ENCODE data around the gene SLC25A5.
A peak's percentile ranks its signal among the peaks of the same experiment; 100 is the strongest.
"Not testable (repeated sequence)": the region's sequence is repeated elsewhere in the genome, so short reads cannot be mapped to it uniquely, and the experiment has no call there.

The SLC25A5 gene

DNA sequence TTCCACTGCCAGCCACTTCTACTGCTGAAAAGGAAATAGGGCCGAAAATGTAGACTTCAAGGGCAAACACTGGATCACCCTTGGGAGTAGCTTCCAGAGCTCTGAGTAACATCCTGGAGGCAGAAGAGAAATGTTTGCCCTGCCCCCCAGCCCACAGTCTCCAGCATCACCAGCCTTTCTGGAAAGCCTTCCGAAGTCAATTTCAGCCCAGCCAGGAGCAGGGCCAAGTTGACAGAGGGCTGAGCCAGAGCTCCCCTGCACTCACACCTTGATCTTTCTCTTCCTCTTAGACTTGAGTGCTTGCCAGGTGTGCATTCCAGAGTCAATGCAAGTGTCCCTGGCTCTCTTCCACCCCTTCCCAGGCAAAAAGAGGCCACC lies 35.2 kb downstream of the SLC25A5 start:
- Histone ChIP-seq H3K36me3 (ENCODE audit: control insufficient read depth, insufficient read depth, low read length) (no peaks in the 10 kb centered on the region), H3K27me3 (replicated peaks; ENCODE audit: control insufficient read depth, insufficient read depth, low read length) (no peaks in the 10 kb centered on the region), H3K4me3 (replicated peaks; ENCODE audit: low read depth, low read length) (no peak overlapping the region)
- TF ChIP-seq, protein P1, sequence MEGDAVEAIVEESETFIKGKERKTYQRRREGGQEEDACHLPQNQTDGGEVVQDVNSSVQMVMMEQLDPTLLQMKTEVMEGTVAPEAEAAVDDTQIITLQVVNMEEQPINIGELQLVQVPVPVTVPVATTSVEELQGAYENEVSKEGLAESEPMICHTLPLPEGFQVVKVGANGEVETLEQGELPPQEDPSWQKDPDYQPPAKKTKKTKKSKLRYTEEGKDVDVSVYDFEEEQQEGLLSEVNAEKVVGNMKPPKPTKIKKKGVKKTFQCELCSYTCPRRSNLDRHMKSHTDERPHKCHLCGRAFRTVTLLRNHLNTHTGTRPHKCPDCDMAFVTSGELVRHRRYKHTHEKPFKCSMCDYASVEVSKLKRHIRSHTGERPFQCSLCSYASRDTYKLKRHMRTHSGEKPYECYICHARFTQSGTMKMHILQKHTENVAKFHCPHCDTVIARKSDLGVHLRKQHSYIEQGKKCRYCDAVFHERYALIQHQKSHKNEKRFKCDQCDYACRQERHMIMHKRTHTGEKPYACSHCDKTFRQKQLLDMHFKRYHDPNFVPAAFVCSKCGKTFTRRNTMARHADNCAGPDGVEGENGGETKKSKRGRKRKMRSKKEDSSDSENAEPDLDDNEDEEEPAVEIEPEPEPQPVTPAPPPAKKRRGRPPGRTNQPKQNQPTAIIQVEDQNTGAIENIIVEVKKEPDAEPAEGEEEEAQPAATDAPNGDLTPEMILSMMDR (IDR thresholded peaks at IDR 0.05; ENCODE audit: insufficient read depth, low read length, poor library complexity, severe bottlenecking) = no peak
- no peak for DNase-seq (ENCODE audit: extremely low read depth, insufficient read length)

DNA sequence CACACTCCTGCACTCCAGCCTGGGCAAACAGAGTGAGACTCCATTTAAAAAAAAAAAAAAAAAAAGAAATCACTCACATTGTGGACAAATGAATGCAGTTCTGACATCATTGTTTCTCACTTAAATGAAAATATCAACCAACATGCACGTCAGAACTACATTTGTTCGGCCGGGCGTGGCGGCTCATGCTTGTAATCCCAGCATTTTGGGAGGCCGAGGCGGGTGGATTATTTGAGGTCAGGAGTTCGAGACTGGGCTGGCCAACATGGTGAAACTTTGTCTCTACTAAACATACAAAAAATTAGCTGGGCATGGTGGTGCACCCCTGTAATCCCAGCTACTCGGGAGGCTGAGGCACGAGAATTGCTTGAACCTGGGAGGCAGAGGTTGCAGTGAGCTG lies 36.9 kb downstream of the SLC25A5 start:
- H3K4me3 ChIP-seq (replicated peaks; ENCODE audit: low read depth, low read length); DNase-seq (ENCODE audit: extremely low read depth, insufficient read length); H3K36me3 ChIP-seq (ENCODE audit: control insufficient read depth, insufficient read depth, low read length); H3K27me3 ChIP-seq (replicated peaks; ENCODE audit: control insufficient read depth, insufficient read depth, low read length): not testable (repeated sequence)

DNA sequence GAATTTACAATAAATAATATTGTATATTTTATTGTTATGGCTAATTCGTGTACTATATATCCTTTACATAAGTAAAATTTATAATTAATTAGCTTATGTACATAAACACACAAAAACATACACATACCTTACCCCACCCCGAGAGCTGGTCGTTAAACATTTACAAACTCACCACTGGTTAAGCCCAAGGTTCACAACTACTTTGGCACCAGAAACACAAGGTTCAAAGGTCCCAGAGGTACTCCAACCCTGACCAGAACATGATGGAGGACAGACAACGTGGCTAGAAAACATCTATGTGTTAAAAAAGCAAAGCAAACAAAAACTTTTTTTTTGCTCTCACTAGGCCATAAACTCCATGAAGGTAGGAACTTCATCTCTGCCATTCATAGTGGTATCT lies 37.7 kb downstream of the SLC25A5 start:
- TF ChIP-seq, protein P1 (IDR thresholded peaks at IDR 0.05; ENCODE audit: insufficient read depth, low read length, poor library complexity, severe bottlenecking) = no peak
- Histone ChIP-seq H3K4me3 (replicated peaks; ENCODE audit: low read depth, low read length) (no peak overlapping the region), H3K27me3 (replicated peaks; ENCODE audit: control insufficient read depth, insufficient read depth, low read length) (no peaks in the 10 kb centered on the region; the same call in 1 of the 2 replicates), H3K36me3 (ENCODE audit: control insufficient read depth, insufficient read depth, low read length) (no peaks in the 10 kb centered on the region)
- DNase-seq (ENCODE audit: extremely low read depth, insufficient read length) = no peak

DNA sequence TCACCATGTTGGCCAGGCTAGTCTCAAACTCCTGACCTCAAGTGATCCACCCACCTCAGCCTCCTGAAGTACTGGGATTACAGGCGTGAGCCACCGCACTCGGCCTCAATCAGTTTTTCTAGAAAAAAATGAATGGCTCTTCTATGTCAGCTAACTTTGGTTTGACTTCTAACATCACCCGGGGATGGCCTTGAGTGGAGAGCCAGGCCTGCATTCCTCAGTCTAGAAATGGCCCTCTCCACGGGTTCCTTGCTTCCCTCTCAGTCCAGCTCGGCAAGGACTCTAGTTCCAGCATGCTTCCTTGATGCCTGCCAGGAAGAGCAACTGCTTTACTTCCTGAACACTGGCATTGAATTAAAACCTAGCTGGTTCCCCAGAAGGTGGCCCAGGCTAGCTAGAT lies 39.0 kb downstream of the SLC25A5 start:
- no peak overlapping the region for H3K4me3 ChIP-seq (replicated peaks; ENCODE audit: low read depth, low read length)
- DNase-seq (ENCODE audit: extremely low read depth, insufficient read length) = no peak
- no peaks in the 10 kb centered on the region for H3K36me3 ChIP-seq (ENCODE audit: control insufficient read depth, insufficient read depth, low read length)
- TF ChIP-seq, protein P1 (IDR thresholded peaks at IDR 0.05; ENCODE audit: insufficient read depth, low read length, poor library complexity, severe bottlenecking) = no peak
- no peaks in the 10 kb centered on the region; the same call in 1 of the 2 replicates for H3K27me3 ChIP-seq (replicated peaks; ENCODE audit: control insufficient read depth, insufficient read depth, low read length)

DNA sequence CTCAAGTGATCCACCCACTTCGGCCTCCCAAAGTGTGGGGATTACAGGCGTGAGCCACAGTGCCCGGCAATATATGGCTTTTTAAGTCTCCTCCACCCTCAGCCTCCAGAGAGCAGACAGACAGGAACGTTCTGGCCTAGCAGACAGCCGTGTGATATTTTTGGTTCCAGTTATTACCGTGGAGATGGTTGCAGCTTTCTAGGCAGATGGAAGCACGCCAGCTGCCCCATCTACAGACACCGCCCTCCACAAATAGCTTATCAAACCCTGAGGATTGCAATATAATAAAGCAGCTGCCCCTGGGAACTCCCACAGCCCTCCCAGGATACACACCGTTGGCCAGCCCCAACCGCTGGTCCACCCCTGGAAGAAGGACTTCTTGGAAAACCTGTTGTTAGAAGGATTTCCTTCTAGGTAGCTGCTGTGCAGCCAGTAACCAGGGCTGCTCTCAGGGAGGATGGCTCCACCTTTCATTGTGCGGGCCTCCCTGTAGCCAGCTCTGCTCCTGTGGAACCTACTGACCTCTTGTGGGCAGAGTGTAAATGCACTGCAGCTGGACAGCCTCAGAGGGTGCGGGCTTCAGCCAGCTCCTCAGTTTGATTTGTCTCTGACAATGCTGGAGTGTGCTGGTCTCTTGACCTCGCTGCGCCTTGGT lies 44.0 kb downstream of the SLC25A5 start:
- Histone ChIP-seq H3K27me3 (replicated peaks; ENCODE audit: control insufficient read depth, insufficient read depth, low read length) (no peaks in the 10 kb centered on the region; the same call in 1 of the 2 replicates), H3K4me3 (replicated peaks; ENCODE audit: low read depth, low read length) (no peak overlapping the region), H3K36me3 (ENCODE audit: control insufficient read depth, insufficient read depth, low read length) (no peaks in the 10 kb centered on the region)
- peak; percentile 10 for DNase-seq (ENCODE audit: extremely low read depth, insufficient read length)
- TF ChIP-seq, protein P1 (IDR thresholded peaks at IDR 0.05; ENCODE audit: insufficient read depth, low read length, poor library complexity, severe bottlenecking) = peak; percentile 48

DNA sequence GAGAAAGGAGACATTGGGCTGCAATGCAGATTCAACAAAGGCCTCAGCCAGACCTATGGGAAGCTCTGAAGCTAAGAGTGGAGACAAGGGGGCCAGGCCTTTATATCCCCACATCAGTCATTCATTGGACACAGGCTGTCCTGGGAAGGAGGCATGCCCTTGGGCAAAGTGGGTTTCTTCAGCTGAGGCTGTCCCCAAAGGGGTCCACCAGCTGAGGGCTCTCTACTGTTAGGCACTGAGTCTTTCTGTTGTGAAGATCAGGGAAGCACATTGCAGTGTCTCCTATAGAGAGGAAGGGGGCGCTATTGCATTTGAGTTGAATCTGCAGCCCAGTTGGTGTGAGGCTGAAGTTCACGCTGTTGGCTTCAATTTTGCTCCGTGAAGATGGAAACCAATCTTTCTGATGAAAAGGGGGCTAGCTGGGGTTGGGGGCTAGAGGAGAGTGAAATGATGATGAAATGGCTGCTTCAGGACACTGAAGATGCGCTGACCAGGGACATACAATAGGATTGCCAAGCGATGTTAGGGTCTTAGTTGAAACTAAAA lies 48.0 kb downstream of the SLC25A5 start:
- no peaks in the 10 kb centered on the region for H3K27me3 ChIP-seq (replicated peaks; ENCODE audit: control insufficient read depth, insufficient read depth, low read length)
- peak; percentile 33 for DNase-seq (ENCODE audit: extremely low read depth, insufficient read length)
- TF ChIP-seq, protein P1 (IDR thresholded peaks at IDR 0.05; ENCODE audit: insufficient read depth, low read length, poor library complexity, severe bottlenecking) = peak; percentile 87

More for the DNA sequence above, 48.0 kb downstream of the SLC25A5 start:
- Histone ChIP-seq H3K36me3 (ENCODE audit: control insufficient read depth, insufficient read depth, low read length) (no peaks in the 10 kb centered on the region), H3K4me3 (replicated peaks; ENCODE audit: low read depth, low read length) (no peak overlapping the region)
